DND-41 (cell line): ENCODE measurements around the gene AMPD2.
"Not testable (repeated sequence)": the region's sequence is repeated elsewhere in the genome, so short reads cannot be mapped to it uniquely, and the experiment has no call there.

Experiments
- ATAC-seq: fragments of 200-7000 bp; cut with Tn5 transposase; 3 replicates; pipeline ENCODE4 v1.9.1; 2021; ENCODE audit warnings: low read depth; ENCODE audit not compliant: insufficient read depth
- DNase-seq: peaks from one replicate; pipeline ENCODE4 v3.0.0-alpha.2; 2020
- H2AFZ ChIP-seq: 2 replicates; pipeline ENCODE4 v1.6.0; 2012; ENCODE audit warnings: low read depth, low read length
- H3K27ac ChIP-seq: 2 replicates; pipeline ENCODE4 v1.5.1; 2012; ENCODE audit warnings: low read length, inconsistent platforms
- H3K27me3 ChIP-seq: fragments of 200-600 bp; sonication (generic); 2 replicates; pipeline ENCODE4 v1.6.0; 2012; ENCODE audit warnings: low read length, mild to moderate bottlenecking, inconsistent platforms; ENCODE audit not compliant: insufficient read depth, poor library complexity
- H3K36me3 ChIP-seq: 2 replicates; pipeline ENCODE4 v1.5.1; 2012; ENCODE audit warnings: low read length, inconsistent platforms; ENCODE audit not compliant: insufficient read depth
- H3K4me1 ChIP-seq: 2 replicates; pipeline ENCODE4 v1.5.1; 2012; ENCODE audit warnings: mild to moderate bottlenecking, low read length; ENCODE audit not compliant: insufficient read depth
- H3K4me2 ChIP-seq: 2 replicates; pipeline ENCODE4 v1.6.0; 2012; ENCODE audit warnings: mild to moderate bottlenecking, moderate library complexity, low read length, inconsistent platforms; ENCODE audit not compliant: insufficient read depth
- H3K4me3 ChIP-seq, 2 experiments: fragments of 200-600 bp in 1 of 2; shearing (Covaris generic) in 1 of 2; 2 replicates each; pipeline ENCODE4 v1.5.1; 2012 to 2016; ENCODE audit warnings: inconsistent platforms in 2 of 2, low read length in 2 of 2, mild to moderate bottlenecking in 2 of 2, low read depth in 1 of 2, moderate library complexity in 1 of 2
- H3K79me2 ChIP-seq: 2 replicates; pipeline ENCODE4 v1.6.0; 2012; ENCODE audit warnings: low read length, inconsistent platforms; ENCODE audit not compliant: insufficient read depth
- H3K9ac ChIP-seq: 2 replicates; pipeline ENCODE4 v1.6.0; 2012; ENCODE audit warnings: low read depth, mild to moderate bottlenecking, inconsistent platforms, low read length, moderate library complexity
- H3K9me3 ChIP-seq: 2 replicates; pipeline ENCODE4 v1.5.1; 2012; ENCODE audit warnings: low read length, moderate library complexity, mild to moderate bottlenecking, inconsistent platforms; ENCODE audit not compliant: insufficient read depth, severe bottlenecking
- H4K20me1 ChIP-seq: 2 replicates; pipeline ENCODE4 v1.6.0; 2012; ENCODE audit warnings: low read length; ENCODE audit not compliant: insufficient read depth
- EZH2 ChIP-seq: IDR thresholded peaks from 3 replicates; pipeline ENCODE4 v1.6.1; 2012; ENCODE audit warnings: borderline replicate concordance, low read depth, mild to moderate bottlenecking, moderate library complexity, low read length, inconsistent platforms; ENCODE audit not compliant: severe bottlenecking
- TF ChIP-seq, protein P1 (sequence below): IDR thresholded peaks from 2 replicates; pipeline ENCODE4 v1.5.1; 2012; ENCODE audit warnings: borderline replicate concordance, low read length, moderate library complexity, mild to moderate bottlenecking; ENCODE audit not compliant: poor library complexity, severe bottlenecking; ENCODE audit errors: extremely low read depth

AMPD2 gene

DNA sequence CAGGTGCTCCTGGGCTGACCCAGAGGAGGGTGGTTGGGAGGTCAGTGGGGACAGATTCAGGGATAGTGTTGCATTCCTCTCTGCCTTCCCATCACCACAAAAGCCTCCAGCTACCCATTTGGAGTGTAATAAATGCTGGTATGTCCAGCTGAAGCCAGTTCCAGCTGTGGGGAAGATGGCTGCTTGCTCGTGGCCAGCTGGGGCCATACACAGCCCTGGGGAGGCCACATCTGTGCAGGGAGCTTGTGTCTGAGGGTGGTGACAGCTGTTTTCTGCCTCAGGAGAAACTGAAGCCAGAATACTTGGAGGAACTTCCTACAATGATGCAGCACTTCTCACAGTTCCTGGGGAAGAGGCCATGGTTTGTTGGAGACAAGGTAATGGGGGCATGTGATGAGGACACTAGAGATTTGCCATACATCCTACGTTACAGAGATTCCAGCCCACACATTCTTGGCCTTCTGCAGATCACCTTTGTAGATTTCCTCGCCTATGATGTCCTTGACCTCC, 39.0 kb downstream of the AMPD2 start:
- H3K4me2 ChIP-seq: no peak overlapping the region
- H2AFZ ChIP-seq: no peak overlapping the region
- no peaks in the 10 kb centered on the region for H3K79me2 ChIP-seq
- no peaks in the 10 kb centered on the region for H3K4me1 ChIP-seq
- no peak overlapping the region for H3K9ac ChIP-seq
- H3K27ac ChIP-seq: no peak overlapping the region
- H3K4me3 ChIP-seq: no peak overlapping the region
- H3K27me3 ChIP-seq: peaks cover 4% of the 10 kb centered on the region
- no peaks in the 10 kb centered on the region for H3K9me3 ChIP-seq
- no peak for ATAC-seq
- TF ChIP-seq EZH2: no peak
- TF ChIP-seq, protein P1, sequence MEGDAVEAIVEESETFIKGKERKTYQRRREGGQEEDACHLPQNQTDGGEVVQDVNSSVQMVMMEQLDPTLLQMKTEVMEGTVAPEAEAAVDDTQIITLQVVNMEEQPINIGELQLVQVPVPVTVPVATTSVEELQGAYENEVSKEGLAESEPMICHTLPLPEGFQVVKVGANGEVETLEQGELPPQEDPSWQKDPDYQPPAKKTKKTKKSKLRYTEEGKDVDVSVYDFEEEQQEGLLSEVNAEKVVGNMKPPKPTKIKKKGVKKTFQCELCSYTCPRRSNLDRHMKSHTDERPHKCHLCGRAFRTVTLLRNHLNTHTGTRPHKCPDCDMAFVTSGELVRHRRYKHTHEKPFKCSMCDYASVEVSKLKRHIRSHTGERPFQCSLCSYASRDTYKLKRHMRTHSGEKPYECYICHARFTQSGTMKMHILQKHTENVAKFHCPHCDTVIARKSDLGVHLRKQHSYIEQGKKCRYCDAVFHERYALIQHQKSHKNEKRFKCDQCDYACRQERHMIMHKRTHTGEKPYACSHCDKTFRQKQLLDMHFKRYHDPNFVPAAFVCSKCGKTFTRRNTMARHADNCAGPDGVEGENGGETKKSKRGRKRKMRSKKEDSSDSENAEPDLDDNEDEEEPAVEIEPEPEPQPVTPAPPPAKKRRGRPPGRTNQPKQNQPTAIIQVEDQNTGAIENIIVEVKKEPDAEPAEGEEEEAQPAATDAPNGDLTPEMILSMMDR: no peak
- DNase-seq: no peak
- H3K36me3 ChIP-seq: no peaks in the 10 kb centered on the region
- H4K20me1 ChIP-seq: no peaks in the 10 kb centered on the region

GRCh38 chr1:109659145-109659544, 39.5 kb downstream of the AMPD2 start:
- no peak overlapping the region for H3K4me2 ChIP-seq
- H3K79me2 ChIP-seq: no peaks in the 10 kb centered on the region
- no peaks in the 10 kb centered on the region for H3K4me1 ChIP-seq
- DNase-seq: no peak
- H3K27me3 ChIP-seq: peaks cover 4% of the 10 kb centered on the region
- no peak overlapping the region for H3K27ac ChIP-seq
- H3K36me3 ChIP-seq: no peaks in the 10 kb centered on the region
- no peak overlapping the region for H3K9ac ChIP-seq
- H2AFZ ChIP-seq: no peak overlapping the region
- H4K20me1 ChIP-seq: no peaks in the 10 kb centered on the region
- no peaks in the 10 kb centered on the region for H3K9me3 ChIP-seq
- ATAC-seq: no peak
- H3K4me3 ChIP-seq: no peak overlapping the region
- no peak for TF ChIP-seq EZH2
- TF ChIP-seq, protein P1: no peak

- Histone ChIP-seq H3K27me3 (peaks cover 3% of the 10 kb centered on the region), H3K9ac (no peak overlapping the region), H3K9me3 (no peaks in the 10 kb centered on the region), H3K79me2 (no peaks in the 10 kb centered on the region), H3K36me3 (no peaks in the 10 kb centered on the region), H3K4me3 (no peak overlapping the region), H3K4me2 (no peak overlapping the region), H2AFZ (no peak overlapping the region), H3K4me1 (no peaks in the 10 kb centered on the region), H4K20me1 (no peaks in the 10 kb centered on the region), H3K27ac (no peak overlapping the region)
- DNase-seq: no peak
- ATAC-seq: no peak
- no peak for TF ChIP-seq EZH2
Measured at GRCh38 chr1:109659997-109660690, 40.5 kb downstream of the AMPD2 start.

DNA sequence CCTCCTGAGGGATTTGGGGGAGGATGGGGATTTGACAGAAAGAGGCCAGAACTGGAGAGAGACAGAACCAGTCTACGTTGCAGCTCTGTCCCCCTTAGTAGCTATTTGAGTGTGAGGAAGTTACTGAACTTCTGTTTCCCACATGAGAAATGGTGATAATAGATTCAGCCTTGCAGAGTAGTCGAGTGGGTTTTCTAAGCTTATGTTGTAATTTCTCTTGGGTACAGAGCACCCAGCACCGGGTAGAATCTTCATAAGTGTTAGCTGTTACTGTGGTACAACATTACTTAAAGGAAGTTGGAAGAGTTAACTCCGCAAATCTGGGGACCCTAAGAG, 41.0 kb downstream of the AMPD2 start:
- not testable (repeated sequence) for DNase-seq, H3K27me3 ChIP-seq, H3K27ac ChIP-seq, H2AFZ ChIP-seq, H3K9me3 ChIP-seq, H3K36me3 ChIP-seq, H4K20me1 ChIP-seq, H3K4me1 ChIP-seq, H3K79me2 ChIP-seq, ATAC-seq, H3K9ac ChIP-seq, H3K4me3 ChIP-seq, H3K4me2 ChIP-seq
